GM04504 (cell line): Measurements from ENCODE around the gene CASK.
"Not testable (repeated sequence)": the region's sequence is repeated elsewhere in the genome, so short reads cannot be mapped to it uniquely, and the experiment has no call there.

Experiments
- DNase-seq: peaks from one replicate; pipeline ENCODE4 v3.0.0-alpha.2; 2012; ENCODE audit warnings: low read depth

Gene CASK

GRCh38 chrX:41689711-41690110 is 233.6 kb downstream of the CASK start:
- DNase-seq: no peak

GRCh38 chrX:41688835-41689234 is 234.5 kb downstream of the CASK start, which contains the start of gene GPR34:
Gene GPR34 (plus strand): TSS chrX:41688973. CDS start chrX:41695634, 6,661 bp downstream.
- no peak for DNase-seq

GRCh38 chrX:41688156-41688555 is 235.2 kb downstream of the CASK start:
- no peak for DNase-seq

GRCh38 chrX:41686788-41687187 is 236.6 kb downstream of the CASK start:
- DNase-seq: no peak

- DNase-seq: no peak
These were observed 238.4 kb downstream of the CASK start for GRCh38 chrX:41684940-41685339.

GRCh38 chrX:41684138-41684537 is 239.2 kb downstream of the CASK start:
- no peak for DNase-seq

GRCh38 chrX:41677183-41678060 is 245.9 kb downstream of the CASK start:
- DNase-seq: no peak

GRCh38 chrX:41676361-41676760 is 247.0 kb downstream of the CASK start:
- DNase-seq: not testable (repeated sequence)

- no peak for DNase-seq
These were observed 250.7 kb downstream of the CASK start for GRCh38 chrX:41672643-41673042.

GRCh38 chrX:41671082-41671481 is 252.3 kb downstream of the CASK start:
- no peak for DNase-seq

GRCh38 chrX:41670112-41670511 is 253.2 kb downstream of the CASK start:
- no peak for DNase-seq

GRCh38 chrX:41667631-41668030 is 255.7 kb downstream of the CASK start:
- DNase-seq: no peak

GRCh38 chrX:41666251-41666650 is 257.1 kb downstream of the CASK start:
- no peak for DNase-seq

- no peak for DNase-seq
These were observed 257.7 kb downstream of the CASK start for GRCh38 chrX:41665686-41666085.

GRCh38 chrX:41664908-41665307 is 258.4 kb downstream of the CASK start:
- no peak for DNase-seq

- DNase-seq: no peak
These were observed 258.9 kb downstream of the CASK start for GRCh38 chrX:41664375-41664901.

- no peak for DNase-seq
These were observed 261.8 kb downstream of the CASK start for GRCh38 chrX:41661366-41662095.

GRCh38 chrX:41655631-41656030 is 267.7 kb downstream of the CASK start:
- no peak for DNase-seq

- no peak for DNase-seq
These were observed 268.3 kb downstream of the CASK start for GRCh38 chrX:41655101-41655500.

GRCh38 chrX:41653125-41653524 is 270.2 kb downstream of the CASK start:
- no peak for DNase-seq

GRCh38 chrX:41646201-41646600 is 277.2 kb downstream of the CASK start:
- DNase-seq: not testable (repeated sequence)

GRCh38 chrX:41634284-41634683 is 289.1 kb downstream of the CASK start:
- DNase-seq: no peak

- DNase-seq: no peak
These were observed 293.3 kb downstream of the CASK start for GRCh38 chrX:41630091-41630490.
